A549 (cell line): ENCODE measurements around the gene RAD23B.

Experiments used
- EP300 ChIP-seq, 2 experiments: fragments of >200 bp; sonication (Bioruptor Twin); formaldehyde crosslinking; IDR thresholded peaks; 2 replicates in 1 of 2; 3 replicates in 1 of 2; pipeline ENCODE4 v1.6.1; 2016 to 2017
- TP53 ChIP-seq: fragments of 250-450 bp; sonication (Bioruptor Pico); IDR thresholded peaks from 2 replicates; pipeline ENCODE4 v1.5.0; 2021; ENCODE audit warnings: mild to moderate bottlenecking, moderate library complexity
- TF ChIP-seq, protein P1 (sequence below): IDR thresholded peaks from 2 replicates; pipeline ENCODE4 v1.6.1; 2012; ENCODE audit warnings: low read depth, borderline replicate concordance

GRCh38 chr9:107308461-107308860 lies 25.4 kb downstream of the RAD23B start:
- TF ChIP-seq TP53 (no peak), EP300 (IDR thresholded peaks at IDR 0.05) (no peak)
- TF ChIP-seq, protein P1, sequence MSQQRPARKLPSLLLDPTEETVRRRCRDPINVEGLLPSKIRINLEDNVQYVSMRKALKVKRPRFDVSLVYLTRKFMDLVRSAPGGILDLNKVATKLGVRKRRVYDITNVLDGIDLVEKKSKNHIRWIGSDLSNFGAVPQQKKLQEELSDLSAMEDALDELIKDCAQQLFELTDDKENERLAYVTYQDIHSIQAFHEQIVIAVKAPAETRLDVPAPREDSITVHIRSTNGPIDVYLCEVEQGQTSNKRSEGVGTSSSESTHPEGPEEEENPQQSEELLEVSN = no peak
